OCI-LY1 (cell line): ENCODE results near the gene HOXC4.
"Not testable (repeated sequence)": the region's sequence is repeated elsewhere in the genome, so short reads cannot be mapped to it uniquely, and the experiment has no call there.

Source experiments
- H2AFZ ChIP-seq: fragments of 200-600 bp; sonication (generic), shearing (Covaris generic); 2 replicates; pipeline ENCODE4 v1.6.0; 2014; ENCODE audit warnings: antibody characterized with exemption, mild to moderate bottlenecking, low read length
- H3F3A ChIP-seq: fragments of 200-600 bp; sonication (generic), shearing (Covaris generic); 2 replicates; pipeline ENCODE4 v1.6.0; 2014; ENCODE audit warnings: mild to moderate bottlenecking, antibody characterized with exemption, low read length, moderate library complexity; ENCODE audit not compliant: insufficient read depth
- H3K27ac ChIP-seq: fragments of 200-600 bp; sonication (generic); 2 replicates; pipeline ENCODE4 v1.5.1; 2014; ENCODE audit warnings: low read length, mixed run types, mild to moderate bottlenecking, low read depth; ENCODE audit not compliant: poor library complexity, severe bottlenecking
- H3K27me3 ChIP-seq: fragments of 200-600 bp; sonication (generic); 2 replicates; pipeline ENCODE4 v1.6.0; 2014; ENCODE audit warnings: antibody characterized with exemption, mild to moderate bottlenecking, low read length, moderate library complexity; ENCODE audit not compliant: insufficient read depth
- H3K36me3 ChIP-seq: fragments of 200-600 bp; sonication (generic); 2 replicates; pipeline ENCODE4 v1.6.1; 2014; ENCODE audit warnings: mild to moderate bottlenecking, antibody characterized with exemption, low read length, moderate library complexity, mixed read lengths; ENCODE audit not compliant: insufficient read depth
- H3K4me1 ChIP-seq: fragments of 200-600 bp; sonication (generic); 2 replicates; pipeline ENCODE4 v1.5.1; 2014; ENCODE audit warnings: mild to moderate bottlenecking, low read length, moderate library complexity; ENCODE audit not compliant: insufficient read depth, severe bottlenecking
- H3K4me2 ChIP-seq: fragments of 200-600 bp; sonication (generic), shearing (Covaris generic); 2 replicates; pipeline ENCODE4 v1.6.1; 2014; ENCODE audit warnings: low read length
- H3K4me3 ChIP-seq: fragments of 200-600 bp; sonication (generic); 2 replicates; pipeline ENCODE4 v1.5.1; 2014; ENCODE audit warnings: low read length, low read depth, mild to moderate bottlenecking, mixed read lengths; ENCODE audit not compliant: poor library complexity, severe bottlenecking
- H3K79me2 ChIP-seq: fragments of 200-600 bp; shearing (Covaris generic); 2 replicates; pipeline ENCODE4 v1.6.1; 2016; ENCODE audit warnings: mixed run types, low read length, mixed read lengths; ENCODE audit not compliant: insufficient read depth
- H3K9ac ChIP-seq: fragments of 200-600 bp; sonication (generic), shearing (Covaris generic); 2 replicates; pipeline ENCODE4 v1.6.1; 2014; ENCODE audit warnings: mild to moderate bottlenecking, low read length, mixed read lengths
- H3K9me2 ChIP-seq: fragments of 200-600 bp; sonication (generic), shearing (Covaris generic); 2 replicates; pipeline ENCODE4 v1.6.1; 2014; ENCODE audit warnings: low read depth, mild to moderate bottlenecking, low read length, mixed read lengths
- H3K9me3 ChIP-seq: fragments of 200-600 bp; shearing (Covaris generic); 2 replicates; pipeline ENCODE4 v1.6.1; 2014; ENCODE audit warnings: low read length, mixed read lengths
- H4K20me1 ChIP-seq: fragments of 200-600 bp; sonication (generic), shearing (Covaris generic); 2 replicates; pipeline ENCODE4 v1.6.0; 2016; ENCODE audit warnings: mild to moderate bottlenecking, low read length; ENCODE audit not compliant: insufficient read depth

HOXC4 gene

DNA sequence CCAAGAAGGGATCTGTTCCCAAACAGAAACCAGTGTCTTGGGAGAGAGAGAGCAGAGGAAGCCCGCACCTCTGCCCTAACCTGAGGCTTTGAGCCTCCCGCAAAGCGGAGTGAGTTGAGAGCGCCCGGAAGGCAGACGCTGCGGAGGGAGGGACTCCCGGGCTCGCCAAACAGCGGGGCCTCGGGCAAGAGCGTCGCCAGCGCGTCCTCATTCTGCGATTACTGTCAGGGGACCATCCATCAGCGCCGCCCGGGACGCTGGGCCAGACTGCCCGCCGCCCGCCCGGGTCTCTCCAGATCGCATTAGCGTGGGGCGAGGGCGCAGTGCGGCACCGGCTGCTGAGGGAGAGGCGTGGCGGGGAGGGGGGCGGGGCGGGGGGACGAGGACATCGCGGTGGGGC lies 36.7 kb downstream of the HOXC4 start:
- not testable (repeated sequence) for H3K4me3 ChIP-seq, H3K36me3 ChIP-seq, H3K9me3 ChIP-seq, H3K27ac ChIP-seq, H3K9ac ChIP-seq, H3K4me1 ChIP-seq, H3F3A ChIP-seq, H2AFZ ChIP-seq, H3K4me2 ChIP-seq, H3K79me2 ChIP-seq, H3K27me3 ChIP-seq, H3K9me2 ChIP-seq, H4K20me1 ChIP-seq

DNA sequence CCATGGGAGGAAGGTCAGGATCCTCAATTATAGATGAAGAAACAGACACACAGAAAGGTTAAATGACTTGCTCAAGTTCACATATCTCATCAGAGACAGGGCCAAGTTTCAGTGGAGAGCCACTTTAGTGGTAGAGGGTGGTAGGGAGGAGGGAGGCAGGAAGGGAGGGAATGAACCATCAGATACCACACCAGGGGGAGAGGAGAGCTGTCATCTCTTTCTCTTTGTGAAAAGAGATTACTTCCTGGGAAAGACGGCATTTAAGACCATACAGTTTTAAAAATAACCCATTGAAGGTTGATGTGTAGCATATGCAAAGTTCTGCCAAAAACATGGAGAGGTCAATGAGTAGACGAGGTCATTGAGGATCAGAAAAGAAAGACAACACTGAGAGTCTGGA lies 39.3 kb downstream of the HOXC4 start:
- not testable (repeated sequence) for H3F3A ChIP-seq, H3K9me3 ChIP-seq, H3K4me3 ChIP-seq, H3K27ac ChIP-seq, H4K20me1 ChIP-seq, H3K27me3 ChIP-seq, H2AFZ ChIP-seq, H3K79me2 ChIP-seq, H3K9me2 ChIP-seq, H3K36me3 ChIP-seq, H3K4me2 ChIP-seq, H3K4me1 ChIP-seq, H3K9ac ChIP-seq

DNA sequence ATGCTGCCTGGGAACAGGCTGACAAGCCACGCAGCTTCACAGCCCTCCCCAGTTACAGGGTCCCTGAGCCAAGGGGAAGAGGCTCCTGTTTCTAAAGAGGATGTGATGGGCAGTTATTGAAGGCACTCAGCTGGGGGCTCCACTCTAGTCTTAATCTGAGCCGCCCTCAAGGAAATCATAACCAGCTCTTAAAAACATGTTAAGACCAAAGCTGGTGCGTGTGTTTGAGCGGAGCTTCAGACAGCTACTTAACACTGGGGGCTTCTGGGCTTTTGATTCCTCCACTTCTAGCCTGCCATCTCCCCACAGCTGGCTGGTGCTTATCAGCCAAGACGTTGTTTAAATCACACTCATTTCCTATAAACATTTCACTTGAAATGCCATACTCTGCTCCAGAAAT lies 42.3 kb downstream of the HOXC4 start:
- H2AFZ ChIP-seq, H3K27ac ChIP-seq, H3K36me3 ChIP-seq, H3K4me1 ChIP-seq, H3F3A ChIP-seq, H3K79me2 ChIP-seq, H3K9me2 ChIP-seq, H3K4me2 ChIP-seq, H3K9me3 ChIP-seq, H3K9ac ChIP-seq, H3K27me3 ChIP-seq, H3K4me3 ChIP-seq, H4K20me1 ChIP-seq: not testable (repeated sequence)

DNA sequence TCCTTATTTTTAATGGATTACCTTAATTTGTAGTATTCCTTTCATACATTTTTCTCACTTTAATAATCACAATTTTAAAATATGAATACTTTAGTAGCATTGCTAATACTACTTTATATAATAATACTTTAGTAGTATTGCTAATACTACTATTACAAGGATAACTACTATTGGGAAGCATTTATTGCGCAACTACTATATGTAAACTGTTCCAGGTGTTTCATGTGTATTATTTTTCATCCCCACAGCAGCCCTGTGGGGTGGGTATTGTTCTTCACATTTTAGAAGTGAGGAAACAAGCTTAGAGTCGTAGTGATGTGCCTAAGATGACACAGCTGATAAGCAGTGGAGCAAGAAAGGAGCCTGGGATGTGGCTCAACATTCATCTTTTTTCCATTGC lies 45.0 kb downstream of the HOXC4 start:
- not testable (repeated sequence) for H3K36me3 ChIP-seq, H2AFZ ChIP-seq, H3F3A ChIP-seq, H3K27me3 ChIP-seq, H4K20me1 ChIP-seq, H3K9me2 ChIP-seq, H3K9ac ChIP-seq, H3K9me3 ChIP-seq, H3K79me2 ChIP-seq, H3K4me3 ChIP-seq, H3K4me2 ChIP-seq, H3K27ac ChIP-seq, H3K4me1 ChIP-seq

DNA sequence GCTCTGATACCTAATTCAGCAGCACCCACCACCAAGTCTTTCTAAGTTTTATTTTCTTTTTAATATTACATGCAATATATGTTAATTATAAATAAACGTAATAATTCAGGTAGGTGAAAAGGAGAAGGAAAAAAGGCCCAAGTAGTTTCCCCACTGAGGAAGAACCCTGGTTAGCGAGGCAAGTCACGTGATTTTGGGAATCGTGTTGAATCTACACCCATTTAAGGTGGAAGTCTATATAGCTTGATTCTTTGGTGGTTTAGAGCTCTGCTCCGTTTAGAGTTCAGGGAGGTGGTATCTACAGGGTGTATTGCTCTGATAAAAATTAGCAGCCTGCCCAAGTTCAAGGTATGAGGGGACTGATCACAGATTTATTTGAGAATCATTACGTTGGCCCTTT lies 47.0 kb downstream of the HOXC4 start:
- not testable (repeated sequence) for H3K9me3 ChIP-seq, H3K27me3 ChIP-seq, H3K79me2 ChIP-seq, H3K9ac ChIP-seq, H3K4me1 ChIP-seq, H3K4me2 ChIP-seq, H3K27ac ChIP-seq, H3K9me2 ChIP-seq, H4K20me1 ChIP-seq, H2AFZ ChIP-seq, H3F3A ChIP-seq, H3K4me3 ChIP-seq, H3K36me3 ChIP-seq

DNA sequence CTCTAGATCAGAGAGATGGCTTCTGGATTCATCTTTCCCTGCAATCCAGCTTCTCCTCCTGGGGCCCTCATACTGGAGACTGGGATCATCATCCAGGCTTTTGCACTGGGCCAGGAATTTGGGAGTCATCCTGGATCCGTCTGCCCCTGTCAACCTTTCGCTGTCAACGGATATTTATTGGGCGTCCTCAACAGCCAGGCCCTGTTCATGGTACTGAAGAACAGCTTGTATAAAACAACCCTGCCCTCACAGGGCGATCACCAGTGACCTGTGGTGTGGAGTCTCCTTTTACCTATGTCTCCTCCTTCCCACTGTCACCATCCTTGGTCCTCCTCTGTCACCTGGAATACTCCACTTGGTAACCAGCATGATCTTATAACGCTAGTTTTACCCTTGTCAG lies 48.6 kb downstream of the HOXC4 start:
- H3K9ac ChIP-seq, H3K27ac ChIP-seq, H3K4me2 ChIP-seq, H3K9me3 ChIP-seq, H3K4me1 ChIP-seq, H4K20me1 ChIP-seq, H3K4me3 ChIP-seq, H3F3A ChIP-seq, H3K27me3 ChIP-seq, H3K9me2 ChIP-seq, H3K79me2 ChIP-seq, H2AFZ ChIP-seq, H3K36me3 ChIP-seq: not testable (repeated sequence)

DNA sequence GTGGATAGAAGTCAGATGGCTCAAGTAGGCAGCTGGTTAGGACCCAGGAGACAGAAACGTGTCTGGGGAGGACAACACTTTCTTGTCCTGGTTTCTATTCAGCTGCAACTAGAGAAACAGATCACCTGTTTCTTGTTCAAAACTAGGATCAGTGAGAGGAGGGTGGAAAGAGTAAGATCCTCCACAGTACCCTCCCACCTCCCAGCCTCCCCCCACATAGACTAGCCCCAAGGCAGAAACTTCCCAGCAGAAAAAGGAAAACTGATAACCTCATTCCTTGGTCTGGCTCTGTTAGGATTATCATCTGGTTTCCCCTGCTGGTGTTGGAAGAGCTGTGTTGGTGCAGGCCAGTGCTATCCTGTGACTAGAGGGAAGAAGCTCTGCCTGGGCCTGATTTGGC lies 50.2 kb downstream of the HOXC4 start:
- not testable (repeated sequence) for H3K4me1 ChIP-seq, H3K4me2 ChIP-seq, H3K27me3 ChIP-seq, H3F3A ChIP-seq, H3K79me2 ChIP-seq, H4K20me1 ChIP-seq, H3K27ac ChIP-seq, H3K9ac ChIP-seq, H3K9me3 ChIP-seq, H2AFZ ChIP-seq, H3K9me2 ChIP-seq, H3K36me3 ChIP-seq, H3K4me3 ChIP-seq
